HUES48 (cell line): ENCODE measurements around the gene DCLK1.
A peak's percentile ranks its signal among the peaks of the same experiment; 100 is the strongest.

Experiments used
- H3K27ac ChIP-seq: one replicate; pipeline ENCODE4 v1.7.0; 2013; ENCODE audit warnings: low read depth, low read length, inconsistent platforms
- H3K27me3 ChIP-seq: 2 replicates; pipeline ENCODE4 v1.6.1; 2013; ENCODE audit warnings: mild to moderate bottlenecking, low read length; ENCODE audit not compliant: control insufficient read depth, insufficient read depth
- H3K36me3 ChIP-seq: 2 replicates; pipeline ENCODE4 v1.6.1; 2013; ENCODE audit warnings: low read length; ENCODE audit not compliant: control insufficient read depth, insufficient read depth
- H3K4me1 ChIP-seq: 2 replicates; pipeline ENCODE4 v1.6.1; 2013; ENCODE audit warnings: mild to moderate bottlenecking, low read length; ENCODE audit not compliant: control insufficient read depth, insufficient read depth
- H3K4me3 ChIP-seq: 2 replicates; pipeline ENCODE4 v1.5.1; 2013; ENCODE audit warnings: mild to moderate bottlenecking, low read depth, low read length
- H3K9ac ChIP-seq: 2 replicates; pipeline ENCODE4 v1.6.1; 2013; ENCODE audit warnings: mild to moderate bottlenecking, low read depth, low read length, moderate library complexity
- H3K9me3 ChIP-seq: 2 replicates; pipeline ENCODE4 v1.6.1; 2013; ENCODE audit warnings: low read length; ENCODE audit not compliant: control insufficient read depth, insufficient read depth

Gene DCLK1

GRCh38 chr13:35830850-35831450 lies 300.2 kb downstream of the DCLK1 start:
- Histone ChIP-seq H3K4me1 (no peaks in the 10 kb centered on the region), H3K27ac (no peak overlapping the region), H3K4me3 (no peak overlapping the region), H3K9me3 (no peaks in the 10 kb centered on the region), H3K27me3 (no peaks in the 10 kb centered on the region), H3K36me3 (peaks cover 19% of the 10 kb centered on the region), H3K9ac (no peak overlapping the region)

- Histone ChIP-seq H3K9me3 (no peaks in the 10 kb centered on the region), H3K4me3 (no peak overlapping the region), H3K4me1 (peaks cover 6% of the 10 kb centered on the region), H3K36me3 (peaks cover 15% of the 10 kb centered on the region), H3K27me3 (no peaks in the 10 kb centered on the region), H3K27ac (no peak overlapping the region), H3K9ac (no peak overlapping the region)
Measured at GRCh38 chr13:35826626-35827254, 304.4 kb downstream of the DCLK1 start.

DNA sequence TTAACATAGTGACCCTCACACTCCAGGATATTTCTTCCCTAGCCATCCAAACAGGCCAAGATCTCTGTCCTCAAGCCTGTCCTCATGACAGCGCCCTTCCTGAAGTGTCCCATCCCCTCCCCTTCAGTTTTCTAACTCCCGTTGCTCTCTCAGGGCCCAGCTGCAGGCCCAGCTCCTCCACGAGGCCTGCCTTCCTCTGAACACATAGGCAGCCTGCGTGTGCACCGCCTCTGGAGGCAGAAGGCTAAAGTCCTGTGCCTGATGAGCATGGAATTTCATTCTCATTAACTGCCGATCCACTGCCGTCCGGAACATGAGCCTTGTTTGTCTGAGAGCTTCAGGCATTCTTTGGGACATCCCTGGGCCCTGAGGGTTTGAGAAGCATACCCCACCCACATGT lies 306.4 kb downstream of the DCLK1 start:
- Histone ChIP-seq H3K27ac (no peak overlapping the region), H3K4me3 (no peak overlapping the region), H3K36me3 (peaks cover 25% of the 10 kb centered on the region), H3K4me1 (peaks cover 6% of the 10 kb centered on the region), H3K9me3 (no peaks in the 10 kb centered on the region), H3K27me3 (no peaks in the 10 kb centered on the region), H3K9ac (no peak overlapping the region)

DNA sequence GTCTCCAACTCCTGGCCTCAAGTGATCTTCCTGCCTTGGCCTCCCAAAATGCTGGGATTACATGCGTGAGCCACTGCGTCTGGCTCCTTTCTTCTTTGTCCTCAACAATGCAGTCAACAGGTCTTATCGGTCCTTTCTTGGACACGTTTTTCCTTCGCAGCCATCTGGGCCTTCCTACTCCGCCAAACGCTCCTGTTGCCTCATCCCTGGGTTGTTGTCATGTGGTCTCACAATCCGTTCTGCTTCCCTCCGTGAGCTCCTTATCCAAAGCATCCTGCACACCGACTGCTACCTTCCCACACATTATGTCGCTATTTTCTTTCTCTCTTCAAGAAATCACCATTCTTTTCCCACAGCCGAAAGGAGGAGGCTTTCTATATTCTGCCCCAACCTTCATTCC lies 306.8 kb downstream of the DCLK1 start:
- Histone ChIP-seq H3K4me3 (no peak overlapping the region), H3K36me3 (peaks cover 25% of the 10 kb centered on the region), H3K27ac (no peak overlapping the region), H3K9me3 (no peaks in the 10 kb centered on the region), H3K27me3 (no peaks in the 10 kb centered on the region), H3K4me1 (peaks cover 6% of the 10 kb centered on the region), H3K9ac (no peak overlapping the region)

DNA sequence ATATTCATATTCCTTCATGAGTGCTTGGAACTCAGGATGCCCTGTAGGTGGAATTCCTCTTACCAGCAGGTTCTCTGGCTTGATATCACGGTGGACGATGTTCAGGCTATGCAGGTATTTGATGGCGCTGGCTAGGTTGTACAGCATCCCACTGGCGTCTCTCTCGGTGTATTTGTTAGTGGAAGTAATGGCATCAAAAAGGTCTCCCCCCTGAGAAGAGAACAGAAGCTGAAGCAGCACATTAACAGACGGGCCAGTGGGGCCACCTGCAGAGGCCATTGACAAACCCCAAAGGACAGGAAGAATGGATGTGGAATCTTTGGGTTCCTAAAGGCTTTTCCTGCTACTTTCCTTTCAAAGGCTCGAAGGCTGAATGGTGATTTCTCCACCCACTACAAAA lies 308.5 kb downstream of the DCLK1 start:
- H3K4me3 ChIP-seq, result no peak overlapping the region
- no peaks in the 10 kb centered on the region for H3K9me3 ChIP-seq
- H3K9ac ChIP-seq, result no peak overlapping the region
- no peaks in the 10 kb centered on the region for H3K27me3 ChIP-seq
- H3K36me3 ChIP-seq, result peaks cover 23% of the 10 kb centered on the region
- peaks cover 6% of the 10 kb centered on the region for H3K4me1 ChIP-seq
- peak overlapping the region; percentile 44 for H3K27ac ChIP-seq

GRCh38 chr13:35818633-35819067 lies 312.5 kb downstream of the DCLK1 start:
- no peak overlapping the region for H3K27ac ChIP-seq

GRCh38 chr13:35817642-35818607 lies 313.3 kb downstream of the DCLK1 start:
- Histone ChIP-seq H3K9ac (no peak overlapping the region), H3K9me3 (no peaks in the 10 kb centered on the region), H3K36me3 (peaks cover 13% of the 10 kb centered on the region; the same call in 1 of the 2 replicates), H3K27me3 (no peaks in the 10 kb centered on the region), H3K27ac (no peak overlapping the region), H3K4me3 (no peak overlapping the region), H3K4me1 (peaks cover 4% of the 10 kb centered on the region)

More at GRCh38 chr13:35818633-35819067, 312.5 kb downstream of the DCLK1 start:
- Histone ChIP-seq H3K4me1 (peaks cover 6% of the 10 kb centered on the region), H3K27me3 (no peaks in the 10 kb centered on the region), H3K9ac (no peak overlapping the region), H3K36me3 (peaks cover 13% of the 10 kb centered on the region; the same call in 1 of the 2 replicates), H3K4me3 (no peak overlapping the region), H3K9me3 (no peaks in the 10 kb centered on the region)

- H3K9ac ChIP-seq, result no peak overlapping the region
- H3K36me3 ChIP-seq, result no peaks in the 10 kb centered on the region
- H3K9me3 ChIP-seq, result no peaks in the 10 kb centered on the region
- no peaks in the 10 kb centered on the region for H3K4me1 ChIP-seq
- no peaks in the 10 kb centered on the region for H3K27me3 ChIP-seq
- H3K4me3 ChIP-seq, result no peak overlapping the region
- no peak overlapping the region for H3K27ac ChIP-seq
Measured at GRCh38 chr13:35814605-35815011, 316.6 kb downstream of the DCLK1 start.

GRCh38 chr13:35812736-35813135 lies 318.4 kb downstream of the DCLK1 start:
- H3K9ac ChIP-seq, result no peak overlapping the region
- no peaks in the 10 kb centered on the region for H3K36me3 ChIP-seq
- H3K9me3 ChIP-seq, result no peaks in the 10 kb centered on the region
- H3K27ac ChIP-seq, result no peak overlapping the region
- H3K4me3 ChIP-seq, result no peak overlapping the region
- H3K4me1 ChIP-seq, result no peaks in the 10 kb centered on the region
- no peaks in the 10 kb centered on the region for H3K27me3 ChIP-seq

- Histone ChIP-seq H3K36me3 (no peaks in the 10 kb centered on the region), H3K27ac (no peak overlapping the region), H3K4me3 (no peak overlapping the region), H3K4me1 (no peaks in the 10 kb centered on the region), H3K9ac (no peak overlapping the region), H3K27me3 (no peaks in the 10 kb centered on the region), H3K9me3 (no peaks in the 10 kb centered on the region)
Measured at GRCh38 chr13:35810321-35810720, 320.9 kb downstream of the DCLK1 start.

DNA sequence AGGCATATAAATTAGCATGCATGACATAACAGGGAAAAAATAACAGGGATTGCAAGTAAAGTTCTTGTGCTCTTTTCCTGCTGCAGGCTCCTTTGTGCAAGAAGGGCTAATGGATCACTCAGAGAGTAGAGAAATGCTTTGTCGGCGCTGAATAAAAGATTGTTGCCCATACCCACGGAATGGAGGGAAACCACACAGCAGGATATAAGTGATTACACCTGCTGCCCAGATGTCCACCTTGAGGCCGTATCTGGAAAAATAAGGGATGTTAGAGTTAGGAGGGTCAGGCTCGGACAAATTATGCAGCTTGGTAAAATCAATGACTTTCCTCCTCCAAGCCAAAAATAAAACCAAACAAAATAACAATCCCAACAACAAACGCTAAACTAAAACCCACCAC lies 322.3 kb downstream of the DCLK1 start:
- no peak overlapping the region for H3K9ac ChIP-seq
- no peaks in the 10 kb centered on the region for H3K9me3 ChIP-seq
- H3K4me1 ChIP-seq, result no peaks in the 10 kb centered on the region
- H3K27ac ChIP-seq, result no peak overlapping the region
- H3K27me3 ChIP-seq, result no peaks in the 10 kb centered on the region
- no peaks in the 10 kb centered on the region; the same call in 1 of the 2 replicates for H3K36me3 ChIP-seq
- no peak overlapping the region for H3K4me3 ChIP-seq
